Glutamatergic neuron (in vitro differentiated cells): Measurements from ENCODE around the gene TMEM205. TPM values are rescaled to one million over a fixed set of nuclear protein-coding genes. Genes with fewer than 3 reads are reported as not detected.

Source experiments
- DNase-seq: peaks from one replicate; pipeline ENCODE4 v3.0.0; 2022
- H3K27ac Mint-ChIP-seq: one replicate; pipeline ENCODE4 v1.8.0; 2020; ENCODE audit warnings: mild to moderate bottlenecking, mixed read lengths, inconsistent platforms; ENCODE audit not compliant: unreplicated experiment
- H3K27me3 Mint-ChIP-seq: one replicate; pipeline ENCODE4 v1.8.0; 2020; ENCODE audit warnings: mild to moderate bottlenecking, moderate library complexity, mixed read lengths, inconsistent platforms; ENCODE audit not compliant: unreplicated experiment
- H3K36me3 Mint-ChIP-seq: one replicate; pipeline ENCODE4 v1.8.0; 2020; ENCODE audit warnings: mild to moderate bottlenecking, mixed read lengths, inconsistent platforms; ENCODE audit not compliant: unreplicated experiment
- H3K4me1 Mint-ChIP-seq: one replicate; pipeline ENCODE4 v1.8.0; 2020; ENCODE audit warnings: mild to moderate bottlenecking, low read depth, mixed read lengths, inconsistent platforms; ENCODE audit not compliant: unreplicated experiment
- H3K4me3 Mint-ChIP-seq: one replicate; pipeline ENCODE4 v1.8.0; 2020; ENCODE audit warnings: mild to moderate bottlenecking, mixed read lengths, inconsistent platforms; ENCODE audit not compliant: unreplicated experiment
- H3K9me3 Mint-ChIP-seq: one replicate; pipeline ENCODE4 v1.8.0; 2020; ENCODE audit warnings: mild to moderate bottlenecking, moderate library complexity, mixed read lengths, inconsistent platforms; ENCODE audit not compliant: unreplicated experiment
- total RNA-seq: library from RNA; stranded (reverse); fragmentation: NEBNext Ultra II Directional; extraction: Animal tissue kit (Norgen Biotek cat#: 25700); gene quantifications from one replicate; pipeline ENCODE4 v1.2.1, GENCODE V29; 2021; ENCODE audit not compliant: unreplicated experiment
- TF ChIP-seq, protein P1 (sequence below): fragments of 200-600 bp; sonication (generic); IDR thresholded peaks from one replicate; pipeline ENCODE4 v1.5.0; 2021; ENCODE audit not compliant: partially characterized antibody, unreplicated experiment

TMEM205 gene
- total RNA-seq, 1 donor from 2014 or later = 43.1 TPM

- Mint-ChIP-seq H3K36me3 (no peaks in the 10 kb centered on the region), H3K9me3 (peaks cover 2% of the 10 kb centered on the region), H3K4me3 (no peak overlapping the region), H3K4me1 (peaks cover 1% of the 10 kb centered on the region), H3K27me3 (peaks cover 3% of the 10 kb centered on the region), H3K27ac (no peak overlapping the region)
- TF ChIP-seq, protein P1, sequence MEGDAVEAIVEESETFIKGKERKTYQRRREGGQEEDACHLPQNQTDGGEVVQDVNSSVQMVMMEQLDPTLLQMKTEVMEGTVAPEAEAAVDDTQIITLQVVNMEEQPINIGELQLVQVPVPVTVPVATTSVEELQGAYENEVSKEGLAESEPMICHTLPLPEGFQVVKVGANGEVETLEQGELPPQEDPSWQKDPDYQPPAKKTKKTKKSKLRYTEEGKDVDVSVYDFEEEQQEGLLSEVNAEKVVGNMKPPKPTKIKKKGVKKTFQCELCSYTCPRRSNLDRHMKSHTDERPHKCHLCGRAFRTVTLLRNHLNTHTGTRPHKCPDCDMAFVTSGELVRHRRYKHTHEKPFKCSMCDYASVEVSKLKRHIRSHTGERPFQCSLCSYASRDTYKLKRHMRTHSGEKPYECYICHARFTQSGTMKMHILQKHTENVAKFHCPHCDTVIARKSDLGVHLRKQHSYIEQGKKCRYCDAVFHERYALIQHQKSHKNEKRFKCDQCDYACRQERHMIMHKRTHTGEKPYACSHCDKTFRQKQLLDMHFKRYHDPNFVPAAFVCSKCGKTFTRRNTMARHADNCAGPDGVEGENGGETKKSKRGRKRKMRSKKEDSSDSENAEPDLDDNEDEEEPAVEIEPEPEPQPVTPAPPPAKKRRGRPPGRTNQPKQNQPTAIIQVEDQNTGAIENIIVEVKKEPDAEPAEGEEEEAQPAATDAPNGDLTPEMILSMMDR = no peak
- DNase-seq = no peak
These were observed 39.7 kb downstream of the TMEM205 start for GRCh38 chr19:11306337-11306736.

GRCh38 chr19:11304936-11305335 is 41.1 kb downstream of the TMEM205 start:
- no peak for DNase-seq
- H3K36me3 Mint-ChIP-seq = peaks cover 6% of the 10 kb centered on the region
- peak overlapping the region; percentile 22 for H3K27ac Mint-ChIP-seq
- H3K4me1 Mint-ChIP-seq = peaks cover 1% of the 10 kb centered on the region
- no peak overlapping the region for H3K4me3 Mint-ChIP-seq
- peaks cover 4% of the 10 kb centered on the region for H3K9me3 Mint-ChIP-seq
- TF ChIP-seq, protein P1 = no peak
- H3K27me3 Mint-ChIP-seq = peaks cover 4% of the 10 kb centered on the region

DNA sequence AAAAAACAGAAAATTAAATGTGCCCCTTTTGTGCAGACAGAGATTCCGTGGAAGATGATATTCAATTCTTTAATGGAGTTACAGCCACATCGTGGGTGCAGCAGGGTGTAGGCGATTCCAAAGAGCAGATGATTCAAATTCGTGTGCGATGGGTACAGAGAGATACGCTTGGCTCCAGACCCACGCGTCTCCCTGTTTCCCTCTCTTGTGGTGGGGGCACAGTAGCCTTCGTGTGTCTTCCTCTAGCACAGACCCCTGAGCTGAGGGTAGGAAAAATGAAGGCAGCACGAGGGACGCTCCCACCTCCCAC is 45.3 kb downstream of the TMEM205 start:
- Mint-ChIP-seq H3K9me3 (peaks cover 4% of the 10 kb centered on the region), H3K4me1 (peaks cover 1% of the 10 kb centered on the region), H3K27me3 (peaks cover 5% of the 10 kb centered on the region), H3K36me3 (peaks cover 6% of the 10 kb centered on the region), H3K4me3 (no peak overlapping the region), H3K27ac (no peak overlapping the region)
- TF ChIP-seq, protein P1 = no peak
- no peak for DNase-seq

GRCh38 chr19:11299946-11300810 is 45.9 kb downstream of the TMEM205 start:
- H3K27ac Mint-ChIP-seq = no peak overlapping the region

GRCh38 chr19:11296264-11296663 is 49.8 kb downstream of the TMEM205 start:
- DNase-seq = no peak
- Mint-ChIP-seq H3K4me1 (peaks cover 4% of the 10 kb centered on the region), H3K4me3 (no peak overlapping the region), H3K27me3 (peaks cover 4% of the 10 kb centered on the region), H3K27ac (no peak overlapping the region), H3K9me3 (peaks cover 6% of the 10 kb centered on the region), H3K36me3 (peaks cover 6% of the 10 kb centered on the region)
- TF ChIP-seq, protein P1 = no peak

More at GRCh38 chr19:11299946-11300810, 45.9 kb downstream of the TMEM205 start:
- Mint-ChIP-seq H3K4me3 (no peak overlapping the region), H3K36me3 (peaks cover 6% of the 10 kb centered on the region), H3K9me3 (peaks cover 4% of the 10 kb centered on the region), H3K27me3 (peaks cover 6% of the 10 kb centered on the region), H3K4me1 (peaks cover 1% of the 10 kb centered on the region)
- TF ChIP-seq, protein P1 = no peak
- DNase-seq = no peak
